HG02884 (cell line): ENCODE measurements around the gene METTL6.
A peak's percentile ranks its signal among the peaks of the same experiment; 100 is the strongest.
"Not testable (repeated sequence)": the region's sequence is repeated elsewhere in the genome, so short reads cannot be mapped to it uniquely, and the experiment has no call there.

ENCODE experiments used
- ATAC-seq: cut with Tn5 transposase; IDR thresholded peaks from one replicate; pipeline ENCODE4 v1.9.1; 2021; ENCODE audit warnings: mild to moderate bottlenecking, moderate library complexity; ENCODE audit not compliant: unreplicated experiment

Gene METTL6

GRCh38 chr3:15405448-15406050 is 21.8 kb downstream of the METTL6 start:
- no peak for ATAC-seq

- ATAC-seq: peak; percentile 64
Measured at GRCh38 chr3:15404767-15405166, 22.6 kb downstream of the METTL6 start.

GRCh38 chr3:15403965-15404364 is 23.4 kb downstream of the METTL6 start:
- ATAC-seq: no peak

GRCh38 chr3:15403495-15403894 is 23.8 kb downstream of the METTL6 start:
- ATAC-seq: no peak

GRCh38 chr3:15401936-15402335 is 25.4 kb downstream of the METTL6 start:
- ATAC-seq: no peak

- no peak for ATAC-seq
Measured at GRCh38 chr3:15399970-15400369, 27.4 kb downstream of the METTL6 start.

GRCh38 chr3:15398731-15399133 is 28.6 kb downstream of the METTL6 start:
- ATAC-seq: not testable (repeated sequence)

GRCh38 chr3:15393252-15393651 is 34.1 kb downstream of the METTL6 start:
- not testable (repeated sequence) for ATAC-seq

GRCh38 chr3:15391007-15391406 is 36.3 kb downstream of the METTL6 start:
- ATAC-seq: no peak

- no peak for ATAC-seq
Measured at GRCh38 chr3:15390460-15390859, 36.9 kb downstream of the METTL6 start.

GRCh38 chr3:15388335-15388734 is 39.0 kb downstream of the METTL6 start:
- not testable (repeated sequence) for ATAC-seq

- no peak for ATAC-seq
Measured at GRCh38 chr3:15387735-15388134, 39.6 kb downstream of the METTL6 start.

- no peak for ATAC-seq
Measured at GRCh38 chr3:15387171-15387581, 40.2 kb downstream of the METTL6 start.

GRCh38 chr3:15386654-15386955 is 40.7 kb downstream of the METTL6 start:
- not testable (repeated sequence) for ATAC-seq

- ATAC-seq: no peak
Measured at GRCh38 chr3:15385901-15386653, 41.3 kb downstream of the METTL6 start.

GRCh38 chr3:15385238-15385695 is 42.1 kb downstream of the METTL6 start:
- peak; percentile 7 for ATAC-seq

GRCh38 chr3:15384510-15385237 is 42.7 kb downstream of the METTL6 start:
- peak; percentile 72 for ATAC-seq

GRCh38 chr3:15382405-15382923 is 44.9 kb downstream of the METTL6 start:
- no peak for ATAC-seq

- no peak for ATAC-seq
Measured at GRCh38 chr3:15380980-15381890, 46.1 kb downstream of the METTL6 start.

GRCh38 chr3:15377961-15378791 is 49.2 kb downstream of the METTL6 start:
- peak; percentile 93 for ATAC-seq
